HG02852 (cell line): Measurements from ENCODE around the gene ARID3B.
"Not testable (repeated sequence)": the region's sequence is repeated elsewhere in the genome, so short reads cannot be mapped to it uniquely, and the experiment has no call there.

Experiments
- ATAC-seq: cut with Tn5 transposase; IDR thresholded peaks from one replicate; pipeline ENCODE4 v1.9.1; 2021; ENCODE audit warnings: mild to moderate bottlenecking, moderate library complexity; ENCODE audit not compliant: unreplicated experiment

Gene ARID3B

DNA sequence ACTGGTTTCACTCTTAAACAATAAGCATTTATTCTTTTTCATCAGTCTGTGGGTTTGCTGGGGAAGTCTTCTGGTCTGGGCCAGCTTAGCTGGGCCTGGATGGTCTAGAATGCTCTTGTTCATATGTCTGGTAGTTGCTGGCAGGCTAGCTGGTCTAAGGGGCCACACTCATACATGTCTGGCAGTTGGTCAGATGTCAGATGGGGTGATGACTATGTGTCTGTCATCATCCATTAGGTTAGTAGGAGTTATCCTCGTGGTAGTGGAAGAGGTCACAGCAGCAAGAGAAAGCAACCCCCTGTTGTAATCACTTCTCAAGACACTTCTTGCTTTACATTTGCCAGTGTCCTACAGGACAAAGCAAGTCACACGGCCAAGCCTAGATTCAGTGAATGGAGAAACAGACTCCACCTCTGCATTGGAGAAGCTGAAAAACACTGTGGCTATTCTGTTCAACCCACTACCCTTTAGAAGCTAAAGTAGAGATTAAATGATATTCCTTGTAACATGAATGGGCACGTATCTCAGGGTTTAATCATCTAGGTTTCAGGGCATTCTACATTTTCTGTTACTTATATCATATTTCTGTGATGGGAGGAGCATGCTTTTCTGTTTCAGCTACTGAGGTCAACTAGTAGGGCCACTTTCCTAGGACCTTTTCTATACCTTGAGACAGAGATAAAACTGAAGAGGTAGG lies 5.5 kb upstream of the ARID3B start:
- no peak for ATAC-seq

GRCh38 chr15:74537736-74538135 lies 3.3 kb upstream of the ARID3B start:
- ATAC-seq = no peak

DNA sequence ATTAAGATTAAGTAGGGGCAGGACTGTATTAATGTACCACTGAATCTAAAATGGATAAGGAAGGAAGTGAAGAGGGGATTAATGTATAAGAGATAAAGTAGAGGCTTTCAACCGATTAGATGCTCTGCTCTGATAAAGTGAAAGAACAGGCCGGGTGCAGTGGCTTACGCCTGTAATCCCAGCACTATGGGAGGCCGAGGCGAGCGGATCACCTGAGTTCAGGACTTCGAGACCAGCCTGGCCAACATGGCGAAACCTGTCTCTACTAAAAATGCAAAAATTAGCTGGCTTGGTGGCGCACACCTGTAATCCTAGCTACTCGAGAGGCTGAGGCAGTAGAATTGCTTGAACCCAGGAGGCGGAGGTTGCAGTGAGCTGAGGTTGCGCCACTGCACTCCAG lies 1.5 kb upstream of the ARID3B start:
- ATAC-seq = not testable (repeated sequence)

DNA sequence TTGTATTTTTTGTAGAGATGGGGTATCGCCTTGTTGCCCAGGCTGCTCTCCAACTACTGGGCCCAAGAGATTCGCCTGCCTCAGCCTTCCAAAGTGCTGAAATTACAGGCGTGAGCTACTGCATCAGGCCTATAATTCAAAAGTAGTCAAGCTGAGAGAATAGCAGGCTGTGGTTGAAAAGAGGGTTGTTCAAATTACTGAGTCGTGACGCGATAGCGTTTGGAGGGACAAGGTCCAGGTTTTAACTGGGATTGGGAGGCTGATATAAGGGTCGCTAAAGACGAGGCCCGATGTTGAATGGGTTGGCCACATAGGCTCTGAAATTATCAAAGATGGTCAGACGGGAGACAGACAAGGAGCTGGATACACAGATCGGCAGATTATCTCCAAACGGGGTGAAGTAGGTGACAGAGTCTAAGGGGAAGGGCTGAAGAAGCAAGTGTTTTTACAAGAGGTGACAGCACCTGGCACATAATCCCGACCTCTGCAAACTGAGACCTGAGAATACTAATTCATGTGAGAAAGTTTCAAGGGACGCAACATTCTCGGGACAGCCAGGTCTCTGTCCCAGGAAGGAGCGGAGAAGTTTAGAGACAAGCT lies 759 bp upstream of the ARID3B start:
- ATAC-seq = peak; percentile 10

- no peak for ATAC-seq
These were observed 610 bp downstream of the ARID3B start for GRCh38 chr15:74541494-74542165.

- no peak for ATAC-seq
These were observed 1.4 kb downstream of the ARID3B start for GRCh38 chr15:74542166-74543042.

DNA sequence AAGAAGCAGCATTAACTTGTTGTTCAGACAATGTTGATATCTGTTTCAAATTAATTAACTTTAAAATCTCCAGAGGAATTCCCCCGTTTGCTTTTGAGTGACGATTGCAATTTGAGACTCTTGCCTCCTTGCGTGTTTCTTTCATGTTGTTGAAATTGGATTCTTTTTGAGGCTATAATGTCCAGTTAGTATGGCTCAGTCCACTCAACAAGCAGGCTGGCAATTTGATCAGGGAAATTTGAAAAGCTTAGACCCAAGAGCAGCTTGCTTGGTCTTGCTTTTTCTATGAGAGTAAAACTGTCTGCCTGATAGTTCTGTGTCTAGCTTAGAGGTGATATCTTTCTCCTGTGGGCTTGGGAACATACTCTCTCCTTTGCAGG lies 2.0 kb downstream of the ARID3B start:
- no peak for ATAC-seq

GRCh38 chr15:74543583-74543982 lies 2.6 kb downstream of the ARID3B start:
- ATAC-seq = no peak

DNA sequence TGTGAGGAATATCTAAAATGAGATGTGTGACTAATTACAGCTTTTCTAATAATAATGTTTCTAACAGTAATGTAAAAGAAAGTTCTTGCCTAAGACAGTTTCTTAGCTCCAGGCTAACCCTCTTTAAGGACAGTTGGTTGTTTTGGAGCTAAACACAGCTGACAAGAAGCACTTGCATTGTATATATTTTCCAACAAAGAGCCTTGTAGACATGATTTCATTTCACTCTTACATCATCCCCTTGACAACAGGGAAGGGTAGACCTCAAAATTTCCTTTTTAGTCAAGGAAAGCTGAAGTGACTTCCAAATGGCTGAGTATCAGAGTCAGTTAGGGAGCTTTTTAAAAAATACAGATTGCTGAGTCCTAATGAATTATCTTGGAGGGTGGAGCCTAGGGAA lies 4.1 kb downstream of the ARID3B start:
- ATAC-seq = no peak

DNA sequence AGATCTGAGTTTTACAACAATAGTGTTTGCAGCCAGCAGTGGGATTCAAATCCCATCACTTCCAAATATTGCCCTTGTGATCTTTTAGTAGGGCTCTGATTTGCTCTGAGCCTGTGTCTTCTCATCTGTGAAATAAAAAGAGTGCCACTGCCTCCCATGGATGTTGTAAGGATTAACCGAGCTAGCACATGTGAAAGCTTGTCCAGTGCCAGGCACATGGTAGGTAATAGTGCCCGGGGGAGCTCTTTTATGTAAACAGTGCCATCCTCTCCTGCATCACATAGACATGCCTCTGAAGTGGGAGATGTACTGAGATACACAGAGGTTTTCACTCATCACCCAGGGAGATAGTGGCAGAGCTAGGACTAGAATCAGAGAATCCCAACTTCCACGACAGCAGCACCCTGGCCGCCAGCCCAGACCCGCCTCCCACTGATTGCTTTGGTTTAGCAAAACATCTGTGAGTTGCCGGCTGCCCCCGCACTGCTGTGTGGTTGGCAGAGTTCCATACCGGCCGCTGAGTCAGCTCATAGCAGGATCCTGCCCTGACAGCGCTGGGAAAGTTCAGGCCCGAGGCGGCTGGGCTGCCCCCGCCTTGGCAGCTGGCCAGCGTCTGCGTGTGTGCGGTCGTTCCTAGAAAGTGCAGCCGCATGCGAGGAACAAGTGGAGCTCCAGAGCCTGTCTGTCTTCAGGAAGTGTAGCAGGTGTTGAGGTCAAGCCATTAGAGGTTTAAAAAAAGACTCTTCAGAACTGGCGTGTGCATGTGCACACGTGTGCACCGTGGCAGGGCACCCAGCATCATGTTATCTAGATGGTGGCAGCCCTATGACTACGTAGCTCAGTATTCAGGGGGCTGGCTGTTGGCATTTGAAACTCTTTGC lies 5.0 kb downstream of the ARID3B start:
- ATAC-seq = peak; percentile 44

GRCh38 chr15:74547616-74548015 lies 6.6 kb downstream of the ARID3B start:
- no peak for ATAC-seq

DNA sequence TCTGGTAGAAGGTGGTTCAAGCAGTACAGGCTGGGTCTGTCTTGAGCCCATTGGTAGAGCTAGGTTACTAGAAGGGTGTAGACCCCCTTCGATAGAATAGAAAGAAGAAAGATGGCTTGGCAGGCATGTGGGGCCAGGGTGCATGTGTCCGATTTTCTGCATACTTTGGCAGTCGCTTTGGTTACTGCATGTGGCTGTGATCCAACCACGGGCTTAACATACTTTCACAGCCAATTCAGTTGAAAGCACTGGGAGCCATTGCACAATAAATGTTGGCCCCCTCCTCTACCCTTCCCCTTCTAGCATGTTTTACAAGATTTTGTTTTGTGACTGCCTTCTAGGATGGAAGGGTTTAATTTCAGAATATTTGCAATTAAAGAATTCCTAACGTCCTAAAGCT lies 7.2 kb downstream of the ARID3B start:
- ATAC-seq = no peak

GRCh38 chr15:74549816-74550215 lies 8.8 kb downstream of the ARID3B start:
- ATAC-seq = no peak

- no peak for ATAC-seq
These were observed 10.7 kb downstream of the ARID3B start for GRCh38 chr15:74551714-74552113.

- no peak for ATAC-seq
These were observed 11.9 kb downstream of the ARID3B start for GRCh38 chr15:74552773-74553441.

- ATAC-seq = no peak
These were observed 14.2 kb downstream of the ARID3B start for GRCh38 chr15:74555192-74555591.

DNA sequence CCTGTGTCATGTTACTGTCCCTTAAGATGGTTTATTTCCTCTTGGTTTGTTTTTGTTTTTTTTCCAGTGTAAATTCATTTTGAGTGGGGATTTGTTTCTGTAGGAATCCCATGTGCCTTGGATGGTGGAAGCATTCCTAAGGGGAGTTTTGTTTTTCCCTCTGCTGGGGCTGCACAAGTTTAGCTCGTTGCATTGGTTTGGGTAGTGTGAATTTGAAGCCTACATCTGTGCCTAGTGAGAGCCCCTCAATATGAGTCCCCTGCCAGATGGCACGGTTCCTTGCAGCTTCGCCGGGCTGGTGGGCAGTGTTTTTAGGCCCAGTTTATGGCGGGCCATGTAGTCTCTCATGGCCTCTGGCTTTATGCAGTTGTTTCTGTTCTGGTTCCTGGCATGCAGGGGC lies 17.7 kb downstream of the ARID3B start:
- no peak for ATAC-seq

DNA sequence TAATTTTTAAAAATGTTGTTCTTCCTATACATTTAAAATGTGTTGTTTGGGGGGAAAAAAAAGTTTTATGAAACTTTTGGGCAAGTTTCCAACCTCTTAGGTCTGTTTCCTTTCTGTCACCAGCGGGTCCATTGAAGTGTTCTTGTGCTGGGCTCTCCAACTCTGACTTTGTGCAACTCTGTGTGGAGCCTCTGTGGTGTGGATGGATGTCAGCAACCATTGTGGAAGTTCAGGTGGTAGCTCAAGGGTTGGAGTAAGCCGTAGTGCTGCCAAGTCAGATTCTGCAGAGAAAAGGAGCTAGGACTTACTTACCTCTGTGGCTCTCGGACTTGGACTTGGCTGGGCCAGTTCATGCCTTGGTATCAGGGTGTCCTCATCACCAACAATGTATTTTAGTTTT lies 22.4 kb downstream of the ARID3B start:
- no peak for ATAC-seq

DNA sequence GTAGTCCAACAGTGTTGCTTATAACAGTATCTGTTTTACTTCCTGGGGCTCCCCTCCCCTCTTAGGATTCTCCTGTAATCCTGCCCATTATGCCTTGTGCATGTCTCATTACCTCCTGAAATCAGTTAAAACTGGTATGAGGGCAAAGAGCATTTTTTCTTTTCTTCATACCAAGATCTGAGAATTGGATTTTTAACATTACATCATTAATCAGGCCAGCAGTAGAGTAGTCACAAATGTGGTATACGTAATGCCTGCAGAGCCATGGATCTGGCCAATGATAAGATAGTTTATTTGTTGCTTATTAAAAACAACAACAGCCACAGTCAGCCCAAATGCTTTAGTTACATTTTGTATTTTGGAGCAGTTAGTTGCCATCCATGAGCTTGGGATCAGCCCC lies 23.2 kb downstream of the ARID3B start:
- no peak for ATAC-seq
